H1 (cell line): ENCODE results near the gene DES. TPM values are rescaled to one million over a fixed set of nuclear protein-coding genes. Genes with fewer than 3 reads are reported as not detected.

Experiments used
- ATF3 ChIP-seq: IDR thresholded peaks from 2 replicates; pipeline ENCODE4 v1.6.1; 2011; ENCODE audit warnings: low read depth, mild to moderate bottlenecking, low read length; ENCODE audit not compliant: insufficient read depth
- EGR1 ChIP-seq: IDR thresholded peaks from 2 replicates; pipeline ENCODE4 v1.6.1; 2011; ENCODE audit warnings: low read depth, low read length, borderline replicate concordance
- EP300 ChIP-seq, 2 experiments: IDR thresholded peaks; 1 replicate in 1 of 2; 2 replicates in 1 of 2; pipeline ENCODE4 v1.6.1; 2011 to 2012; ENCODE audit warnings: low read depth in 2 of 2, low read length in 2 of 2, mild to moderate bottlenecking in 2 of 2, borderline replicate concordance in 1 of 2, inconsistent platforms in 1 of 2, moderate library complexity in 1 of 2
- HDAC6 ChIP-seq: IDR thresholded peaks from one replicate; pipeline ENCODE4 v1.7.1; 2012; ENCODE audit warnings: low read depth, mild to moderate bottlenecking, inconsistent platforms, low read length, moderate library complexity
- KDM4A ChIP-seq: IDR thresholded peaks from one replicate; pipeline ENCODE4 v1.7.1; 2012; ENCODE audit warnings: low read depth, mild to moderate bottlenecking, moderate library complexity, low read length, inconsistent platforms; ENCODE audit not compliant: severe bottlenecking
- KDM5A ChIP-seq: fragments of 200-600 bp; IDR thresholded peaks from 2 replicates; pipeline ENCODE4 v1.7.1; 2012; ENCODE audit warnings: mild to moderate bottlenecking, low read length, inconsistent platforms, mixed read lengths
- POLR2A ChIP-seq, 2 experiments: IDR thresholded peaks; 1 replicate in 1 of 2; 2 replicates in 1 of 2; pipeline ENCODE4 v1.6.1; 2011; ENCODE audit warnings: low read depth in 2 of 2, low read length in 2 of 2, mild to moderate bottlenecking in 2 of 2; ENCODE audit errors: control extremely low read depth in 1 of 2
- RFX5 ChIP-seq: IDR thresholded peaks from 2 replicates; pipeline ENCODE4 v1.6.1; 2011; ENCODE audit warnings: low read depth, low read length, improper control_type of control experiment, borderline replicate concordance
- SP1 ChIP-seq: IDR thresholded peaks from 2 replicates; pipeline ENCODE4 v1.6.1; 2011; ENCODE audit warnings: low read depth, low read length
- polyA plus RNA-seq, 7 experiments: library from polyadenylated mRNA; depleted of rRNA in 3 of 7; stranded (reverse) in 5 of 7; unstranded in 2 of 7; fragments of >200 nt in 5 of 7; fragments of 200-250 nt in 2 of 7; gene quantifications; 1 replicate in 5 of 7; 2 replicates in 1 of 7; 4 replicates in 1 of 7; pipeline versions ENCODE4 v1.2.1 to v1.2.3, GENCODE V29; 2011 to 2013; ENCODE audit warnings: missing spikeins in 2 of 7, mixed read lengths in 2 of 7
- total RNA-seq: library from RNA; stranded (reverse); fragmentation: NEBNext Ultra II Directional; extraction: Animal tissue kit (Norgen Biotek cat#: 25700); gene quantifications from 2 replicates; pipeline ENCODE4 v1.2.1, GENCODE V29; 2021

Gene DES
- total and polyA plus RNA-seq, 2 of the 8 experiments (the other 6 are each of a cell fraction or from before 2014, with no cell fraction given) = 1.8 to 4.3 TPM

- TF ChIP-seq RFX5 (no peak), KDM4A (no peak), ATF3 (no peak), EP300 (IDR thresholded peaks at IDR 0.05; ENCODE audit: borderline replicate concordance in 1 of 2, low read depth in 2 of 2, low read length in 2 of 2) (no peak), POLR2A (IDR thresholded peaks at IDR 0.05; ENCODE audit: control extremely low read depth in 1 of 2, low read depth in 2 of 2, low read length in 2 of 2) (no peak), KDM5A (no peak), SP1 (no peak), HDAC6 (no peak), EGR1 (no peak)
These were observed 34.5 kb downstream of the DES start (continued) for GRCh38 chr2:219452361-219453317.
